Subcutaneous adipose tissue (tissue), 4 donors: ENCODE measurements around the gene SERBP1. TPM values are rescaled to one million over a fixed set of nuclear protein-coding genes. Genes with fewer than 3 reads are reported as not detected.

Experiments used
- CTCF ChIP-seq: fragments of 450-650 bp; IDR thresholded peaks from one replicate; pipeline ENCODE4 v1.5.1; 2016; ENCODE audit warnings: low read depth, mild to moderate bottlenecking, control low read depth, antibody characterized with exemption, moderate library complexity
- total RNA-seq, 4 donors: library from RNA; depleted of rRNA; stranded (reverse); fragments of >200 nt; gene quantifications; one replicate each; pipeline ENCODE4 v1.1.0, GENCODE V29; 2016

SERBP1 gene
- total RNA-seq, 4 donors from 2014 or later: 200 to 333 (median 270) TPM

- TF ChIP-seq CTCF: no peak
These were observed 10.1 kb upstream of the SERBP1 start for GRCh38 chr1:67440339-67440738.

- no peak for TF ChIP-seq CTCF
These were observed 9.3 kb upstream of the SERBP1 start for GRCh38 chr1:67439277-67440029.

- TF ChIP-seq CTCF: no peak
These were observed 7.8 kb upstream of the SERBP1 start for GRCh38 chr1:67437961-67438360.

GRCh38 chr1:67436511-67437055 lies 6.4 kb upstream of the SERBP1 start:
- no peak for TF ChIP-seq CTCF

- no peak for TF ChIP-seq CTCF
These were observed 4.3 kb upstream of the SERBP1 start for GRCh38 chr1:67434491-67434890.

GRCh38 chr1:67433837-67434236 lies 3.6 kb upstream of the SERBP1 start:
- TF ChIP-seq CTCF: no peak

GRCh38 chr1:67432745-67433144 lies 2.5 kb upstream of the SERBP1 start:
- TF ChIP-seq CTCF: no peak
